AG09319 (cell line): ENCODE data around the gene ADAMTS3.

Source experiments
- DNase-seq: peaks from one replicate; pipeline ENCODE4 v3.0.0-alpha.2; 2010; ENCODE audit warnings: low read depth; ENCODE audit errors: extremely low read depth
- TF ChIP-seq, protein P1 (sequence below): IDR thresholded peaks from 2 replicates; pipeline ENCODE4 v1.5.1; 2011; ENCODE audit warnings: low read depth, mild to moderate bottlenecking, inconsistent platforms, low read length, moderate library complexity

Gene ADAMTS3

DNA sequence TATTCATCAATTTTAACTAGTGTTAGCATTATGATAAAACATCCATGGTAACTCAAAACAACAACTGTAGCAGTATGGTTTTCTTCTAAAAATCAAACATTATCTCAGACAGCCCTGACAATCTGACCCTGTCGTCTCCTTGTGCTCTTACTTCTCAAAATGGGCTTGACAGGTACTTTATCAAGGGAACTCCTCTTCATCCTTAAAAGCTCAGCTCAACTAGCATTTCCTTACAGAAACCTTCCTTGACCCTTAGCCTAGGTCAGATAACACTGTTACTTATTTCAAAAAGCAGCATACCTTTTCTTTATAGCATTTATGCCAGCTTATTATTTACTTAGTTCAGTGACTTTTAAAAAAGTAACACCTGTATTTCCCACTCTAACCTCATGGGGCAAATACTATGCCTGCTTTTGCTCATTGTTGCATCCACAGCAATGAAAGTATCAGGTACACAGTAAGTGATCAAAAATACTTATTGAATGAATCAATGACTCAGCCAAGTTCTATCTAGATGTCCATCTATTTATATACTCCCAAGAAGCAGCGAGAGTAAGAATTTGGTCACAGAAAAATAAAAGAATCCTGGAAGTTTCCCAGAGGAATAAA, 41.9 kb downstream of the ADAMTS3 start:
- DNase-seq: no peak
- TF ChIP-seq, protein P1, sequence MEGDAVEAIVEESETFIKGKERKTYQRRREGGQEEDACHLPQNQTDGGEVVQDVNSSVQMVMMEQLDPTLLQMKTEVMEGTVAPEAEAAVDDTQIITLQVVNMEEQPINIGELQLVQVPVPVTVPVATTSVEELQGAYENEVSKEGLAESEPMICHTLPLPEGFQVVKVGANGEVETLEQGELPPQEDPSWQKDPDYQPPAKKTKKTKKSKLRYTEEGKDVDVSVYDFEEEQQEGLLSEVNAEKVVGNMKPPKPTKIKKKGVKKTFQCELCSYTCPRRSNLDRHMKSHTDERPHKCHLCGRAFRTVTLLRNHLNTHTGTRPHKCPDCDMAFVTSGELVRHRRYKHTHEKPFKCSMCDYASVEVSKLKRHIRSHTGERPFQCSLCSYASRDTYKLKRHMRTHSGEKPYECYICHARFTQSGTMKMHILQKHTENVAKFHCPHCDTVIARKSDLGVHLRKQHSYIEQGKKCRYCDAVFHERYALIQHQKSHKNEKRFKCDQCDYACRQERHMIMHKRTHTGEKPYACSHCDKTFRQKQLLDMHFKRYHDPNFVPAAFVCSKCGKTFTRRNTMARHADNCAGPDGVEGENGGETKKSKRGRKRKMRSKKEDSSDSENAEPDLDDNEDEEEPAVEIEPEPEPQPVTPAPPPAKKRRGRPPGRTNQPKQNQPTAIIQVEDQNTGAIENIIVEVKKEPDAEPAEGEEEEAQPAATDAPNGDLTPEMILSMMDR: no peak

DNA sequence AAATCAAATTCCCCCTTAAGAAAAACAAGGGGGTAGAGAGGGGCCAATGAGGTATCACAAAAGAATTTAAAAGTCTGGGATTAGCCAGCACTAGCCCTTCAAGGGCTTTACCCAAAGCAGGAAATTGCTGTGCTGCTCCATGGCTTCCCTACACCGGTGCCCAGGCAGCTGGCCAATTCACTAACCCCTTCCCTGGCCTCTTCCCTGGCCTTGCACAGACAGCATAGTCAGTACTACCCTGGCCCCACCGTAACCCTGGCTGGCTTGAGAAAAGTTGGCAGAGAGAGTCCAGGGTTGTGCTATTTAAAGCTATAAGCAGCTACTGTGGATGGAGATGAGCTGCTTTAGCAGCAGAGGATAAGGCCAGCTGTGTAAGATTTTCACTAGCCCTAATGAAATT, 43.1 kb downstream of the ADAMTS3 start:
- TF ChIP-seq, protein P1: no peak
- peak; percentile 24 for DNase-seq

DNA sequence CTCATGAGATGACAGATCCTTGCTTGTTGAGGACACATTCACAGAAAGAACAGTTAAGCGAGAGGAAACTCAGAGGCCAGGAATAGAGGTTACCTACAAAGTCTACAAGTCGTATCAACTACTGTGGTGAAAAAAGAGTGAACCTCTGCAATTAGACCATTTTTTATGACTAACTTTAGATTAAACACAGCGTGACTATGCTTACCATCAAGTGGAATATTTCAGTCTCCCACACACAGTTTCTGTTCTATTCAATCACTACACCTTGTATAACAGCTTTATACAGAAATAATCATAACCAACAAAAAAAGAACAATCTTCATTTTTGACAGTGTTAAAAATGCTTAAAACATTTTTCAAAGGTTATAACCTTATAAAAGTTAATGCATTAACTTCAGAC, 46.6 kb downstream of the ADAMTS3 start:
- TF ChIP-seq, protein P1: no peak

DNA sequence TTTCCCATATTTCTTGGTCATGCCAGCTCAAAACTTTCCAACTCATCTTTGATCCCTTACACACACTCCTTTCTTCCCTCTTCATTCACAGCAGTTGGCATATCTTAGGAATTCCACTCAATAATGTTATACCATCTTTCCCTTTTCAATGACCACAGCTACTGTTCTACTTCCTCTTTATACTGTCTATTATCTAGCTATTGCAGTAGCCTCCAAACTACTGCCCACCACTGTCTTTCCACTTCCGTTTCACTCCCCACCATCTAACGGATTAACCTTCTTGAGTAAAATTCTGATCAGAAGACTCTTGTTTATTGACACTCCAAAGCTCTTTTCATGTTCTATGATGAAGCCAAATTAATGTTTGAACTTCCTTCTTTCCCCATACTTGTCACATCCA, 55.8 kb downstream of the ADAMTS3 start:
- DNase-seq: no peak
- TF ChIP-seq, protein P1: no peak

More for the DNA sequence above, 46.6 kb downstream of the ADAMTS3 start:
- DNase-seq: no peak

DNA sequence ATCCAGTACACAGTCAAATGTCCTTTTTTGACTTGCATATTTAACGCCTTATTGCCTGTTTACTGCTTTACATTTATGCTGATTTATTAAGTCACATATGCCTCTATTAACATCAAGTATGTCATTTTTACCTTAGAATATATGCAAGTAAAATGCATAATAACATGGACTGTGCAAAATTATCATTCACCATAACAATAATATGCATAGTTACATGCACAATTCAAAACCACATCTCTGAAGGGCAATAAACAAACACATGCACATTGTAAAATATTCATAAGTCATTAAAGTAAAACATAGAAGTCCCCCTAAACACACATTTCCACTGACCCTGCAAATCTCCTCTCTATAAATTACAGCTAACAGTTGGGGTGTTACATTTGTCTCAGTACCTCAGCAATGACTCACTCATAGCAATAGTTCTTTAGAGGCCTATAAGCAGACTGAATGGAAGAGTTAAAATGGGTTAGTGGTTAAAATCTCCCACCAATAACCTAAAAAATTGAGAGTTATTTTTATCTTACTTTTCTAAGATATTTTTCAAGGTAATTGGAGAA, 61.1 kb downstream of the ADAMTS3 start:
- TF ChIP-seq, protein P1: no peak
- no peak for DNase-seq

- no peak for DNase-seq
- TF ChIP-seq, protein P1: no peak
Measured at GRCh38 chr4:72507167-72507566, 61.9 kb downstream of the ADAMTS3 start.

GRCh38 chr4:72505314-72505744, 63.7 kb downstream of the ADAMTS3 start:
- TF ChIP-seq, protein P1: peak; percentile 85
- peak; percentile 44 for DNase-seq
